ENCODE data around the gene PIMREG.

DNA sequence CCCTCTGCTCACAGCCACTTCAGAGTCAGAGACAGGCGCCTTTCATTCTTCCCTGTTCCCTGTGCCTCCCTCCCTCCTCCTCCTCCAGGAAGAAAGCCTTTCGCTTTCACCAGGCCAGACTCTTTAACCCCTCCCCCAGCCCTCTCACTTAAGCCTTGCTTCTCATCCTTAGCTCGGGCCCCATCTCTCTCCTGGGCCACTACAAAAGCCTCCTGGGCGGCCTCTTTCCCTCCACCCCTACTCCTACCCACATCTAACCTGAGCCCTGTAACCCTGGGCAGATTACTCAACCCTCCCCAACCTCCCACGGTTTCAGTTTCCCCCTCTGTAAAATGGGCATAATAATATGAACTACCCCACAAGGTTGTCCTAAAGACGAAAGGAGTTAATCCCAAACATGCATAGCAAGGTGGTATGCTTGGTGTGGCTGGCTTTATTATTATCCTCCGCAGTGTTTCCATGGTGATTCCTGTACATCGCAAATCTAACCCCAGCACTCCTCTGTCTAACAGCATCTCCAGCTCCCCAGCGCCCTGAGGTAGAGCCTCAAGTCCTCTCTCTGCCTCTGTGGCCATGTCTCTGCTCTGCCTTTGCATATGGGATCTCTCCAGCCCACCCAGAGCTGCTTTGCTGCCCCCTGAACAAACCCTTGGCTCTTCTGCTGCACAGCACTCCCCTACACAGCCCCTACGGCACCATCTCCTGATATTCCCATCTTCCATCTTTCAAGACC lies 17.7 kb downstream of the PIMREG start:
- TF ChIP-seq TAF1 (IDR thresholded peaks at IDR 0.05; ENCODE audit: low read depth): no peak
- TF ChIP-seq, protein P1, sequence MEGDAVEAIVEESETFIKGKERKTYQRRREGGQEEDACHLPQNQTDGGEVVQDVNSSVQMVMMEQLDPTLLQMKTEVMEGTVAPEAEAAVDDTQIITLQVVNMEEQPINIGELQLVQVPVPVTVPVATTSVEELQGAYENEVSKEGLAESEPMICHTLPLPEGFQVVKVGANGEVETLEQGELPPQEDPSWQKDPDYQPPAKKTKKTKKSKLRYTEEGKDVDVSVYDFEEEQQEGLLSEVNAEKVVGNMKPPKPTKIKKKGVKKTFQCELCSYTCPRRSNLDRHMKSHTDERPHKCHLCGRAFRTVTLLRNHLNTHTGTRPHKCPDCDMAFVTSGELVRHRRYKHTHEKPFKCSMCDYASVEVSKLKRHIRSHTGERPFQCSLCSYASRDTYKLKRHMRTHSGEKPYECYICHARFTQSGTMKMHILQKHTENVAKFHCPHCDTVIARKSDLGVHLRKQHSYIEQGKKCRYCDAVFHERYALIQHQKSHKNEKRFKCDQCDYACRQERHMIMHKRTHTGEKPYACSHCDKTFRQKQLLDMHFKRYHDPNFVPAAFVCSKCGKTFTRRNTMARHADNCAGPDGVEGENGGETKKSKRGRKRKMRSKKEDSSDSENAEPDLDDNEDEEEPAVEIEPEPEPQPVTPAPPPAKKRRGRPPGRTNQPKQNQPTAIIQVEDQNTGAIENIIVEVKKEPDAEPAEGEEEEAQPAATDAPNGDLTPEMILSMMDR (IDR thresholded peaks at IDR 0.05; ENCODE audit: poor library complexity, severe bottlenecking): no peak
- no peak for TF ChIP-seq POLR2AphosphoS5 (IDR thresholded peaks at IDR 0.05)
- TF ChIP-seq SMC3 (conservative IDR thresholded peaks at IDR 0.05; ENCODE audit: poor library complexity): no peak
- TF ChIP-seq EZH2 (IDR thresholded peaks at IDR 0.05; ENCODE audit: borderline replicate concordance, insufficient read depth, low read length, poor library complexity, severe bottlenecking): no peak

Data from neural cell (in vitro differentiated cells).